ENCODE data around the gene PRKACA.

Gene PRKACA

GRCh38 chr19:14042659-14043608 is 74.6 kb downstream of the PRKACA start:
- DNase-seq = peak in 1 of 2 donors; percentile 46

Measured in stimulated activated CD4-positive, alpha-beta T cell treated with anti-CD3 and anti-CD28 coated beads, Interleukin-2, amount 100 ng/mL, for 24 hours (primary cell).